ENCODE measurements around the gene RHOF. TPM values are rescaled to one million over a fixed set of nuclear protein-coding genes. Genes with fewer than 3 reads are reported as not detected.
"Not testable (repeated sequence)": the region's sequence is repeated elsewhere in the genome, so short reads cannot be mapped to it uniquely, and the experiment has no call there.

Gene RHOF
- polyA plus RNA-seq, 1 experiment, result 5.3 TPM

- H3K27me3 ChIP-seq (ENCODE audit: control insufficient read depth, insufficient read depth, low read length), result no peaks in the 10 kb centered on the region
- H3K4me3 ChIP-seq (ENCODE audit: low read depth, low read length), result no peak overlapping the region
- POLR2A ChIA-PET, result no interaction called here
- no peak for TF ChIP-seq CTCF (IDR thresholded peaks at IDR 0.05; ENCODE audit: low read depth, low read length)
- no peak for DNase-seq (ENCODE audit: low read depth, low spot score)
- H3K9me3 ChIP-seq (ENCODE audit: control insufficient read depth, insufficient read depth, low read length), result no peaks in the 10 kb centered on the region
- H3K27ac ChIP-seq (ENCODE audit: low read depth, low read length), result no peak overlapping the region
- CTCF ChIA-PET, result no interaction called here
These were observed 43.0 kb downstream of the RHOF start for GRCh38 chr12:121750507-121750955.

DNA sequence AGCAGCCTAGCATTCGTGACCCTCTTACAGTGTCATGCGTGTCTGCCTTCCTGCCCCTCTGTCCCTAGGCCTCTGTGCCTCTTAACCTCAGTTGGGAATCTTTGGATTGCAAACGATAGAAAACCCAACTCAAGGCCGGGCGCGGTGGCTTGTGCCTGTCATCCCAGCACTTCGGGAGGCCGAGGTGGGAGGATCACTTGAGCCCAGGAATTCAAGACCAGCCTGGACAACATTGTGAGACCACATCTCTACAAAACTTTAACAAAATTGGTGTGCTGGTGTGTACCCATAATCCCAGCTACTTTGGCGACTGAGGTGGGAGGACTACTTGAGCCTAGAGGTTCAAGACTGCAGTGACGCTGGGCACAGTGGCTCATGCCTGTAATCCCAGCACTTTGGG is 44.2 kb downstream of the RHOF start:
- ChIA-PET POLR2A (interaction anchor here (1.2 kb wide), 1 partner anchor 26 kb away, joined by 3 read pairs; no protein-coding TSS in a partner anchor), CTCF (interaction anchor here (1.6 kb wide), 1 partner anchor 46 kb away, joined by 14 read pairs; no protein-coding TSS in a partner anchor)
- no peaks in the 10 kb centered on the region for H3K27me3 ChIP-seq (ENCODE audit: control insufficient read depth, insufficient read depth, low read length)
- peak overlapping the region; percentile 89 for H3K27ac ChIP-seq (ENCODE audit: low read depth, low read length)
- H3K4me3 ChIP-seq (ENCODE audit: low read depth, low read length), result no peak overlapping the region
- H3K9me3 ChIP-seq (ENCODE audit: control insufficient read depth, insufficient read depth, low read length), result no peaks in the 10 kb centered on the region
- no peak for DNase-seq (ENCODE audit: low read depth, low spot score)
- TF ChIP-seq CTCF (IDR thresholded peaks at IDR 0.05; ENCODE audit: low read depth, low read length), result no peak

- no peak overlapping the region for H3K4me3 ChIP-seq (ENCODE audit: low read depth, low read length)
- no peaks in the 10 kb centered on the region for H3K9me3 ChIP-seq (ENCODE audit: control insufficient read depth, insufficient read depth, low read length)
- TF ChIP-seq CTCF (IDR thresholded peaks at IDR 0.05; ENCODE audit: low read depth, low read length), result no peak
- CTCF ChIA-PET, result interaction anchor here (1.6 kb wide), 1 partner anchor 47 kb away, joined by 14 read pairs; no protein-coding TSS in a partner anchor
- DNase-seq (ENCODE audit: low read depth, low spot score), result peak; percentile 71
- H3K27ac ChIP-seq (ENCODE audit: low read depth, low read length), result peak overlapping the region; percentile 89
- H3K27me3 ChIP-seq (ENCODE audit: control insufficient read depth, insufficient read depth, low read length), result no peaks in the 10 kb centered on the region
- POLR2A ChIA-PET, result interaction anchor here (1.2 kb wide), 1 partner anchor 25 kb away, joined by 3 read pairs; no protein-coding TSS in a partner anchor
These were observed 44.8 kb downstream of the RHOF start for GRCh38 chr12:121748571-121749265.

GRCh38 chr12:121748218-121748570 is 45.3 kb downstream of the RHOF start:
- no peaks in the 10 kb centered on the region for H3K27me3 ChIP-seq (ENCODE audit: control insufficient read depth, insufficient read depth, low read length)
- POLR2A ChIA-PET, result interaction anchor here (0.6 to 1.2 kb wide), 2 partner anchors 25 to 40 kb away, joined by 3 to 4 read pairs; no protein-coding TSS in a partner anchor
- no peaks in the 10 kb centered on the region for H3K9me3 ChIP-seq (ENCODE audit: control insufficient read depth, insufficient read depth, low read length)
- TF ChIP-seq CTCF (IDR thresholded peaks at IDR 0.05; ENCODE audit: low read depth, low read length), result no peak
- peak overlapping the region; percentile 89 for H3K27ac ChIP-seq (ENCODE audit: low read depth, low read length)
- DNase-seq (ENCODE audit: low read depth, low spot score), result no peak
- no peak overlapping the region for H3K4me3 ChIP-seq (ENCODE audit: low read depth, low read length)
- CTCF ChIA-PET, result interaction anchor here (1.6 kb wide), 1 partner anchor 47 kb away, joined by 14 read pairs; no protein-coding TSS in a partner anchor

DNA sequence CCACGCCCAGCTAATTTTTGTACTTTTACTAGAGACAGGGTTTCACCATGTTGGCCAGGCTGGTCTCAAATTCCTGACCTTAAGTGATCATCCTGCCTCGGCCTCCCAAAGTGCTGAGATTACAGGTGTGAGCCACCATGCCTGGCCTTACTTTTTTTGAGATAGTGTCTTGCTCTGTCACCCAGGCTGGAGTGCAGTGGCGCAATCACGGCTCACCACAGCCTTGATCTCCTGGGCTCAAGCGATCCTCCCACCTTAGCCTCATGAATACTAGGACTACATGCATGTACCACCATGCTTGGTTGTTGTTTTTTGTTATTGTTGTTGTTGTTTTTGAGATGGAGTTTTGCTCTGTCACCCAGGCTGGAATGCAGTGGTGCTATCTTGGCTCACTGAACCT is 47.9 kb downstream of the RHOF start:
- H3K27me3 ChIP-seq (ENCODE audit: control insufficient read depth, insufficient read depth, low read length); H3K4me3 ChIP-seq (ENCODE audit: low read depth, low read length); H3K27ac ChIP-seq (ENCODE audit: low read depth, low read length); DNase-seq (ENCODE audit: low read depth, low spot score); CTCF ChIA-PET; H3K9me3 ChIP-seq (ENCODE audit: control insufficient read depth, insufficient read depth, low read length): not testable (repeated sequence)
- POLR2A ChIA-PET, result interaction anchor here (0.6 kb wide), 1 partner anchor 17 kb away, joined by 9 read pairs; no protein-coding TSS in a partner anchor

All from AG04450 (cell line).